Peyer's patch (tissue), 4 donors: ENCODE results near the gene P2RX6. TPM values are rescaled to one million over a fixed set of nuclear protein-coding genes. Genes with fewer than 3 reads are reported as not detected.

Experiments used
- DNase-seq, 3 donors: peaks; one replicate each; pipeline ENCODE4 v3.0.0-alpha.2; 2017 to 2019
- H3K27ac ChIP-seq, 4 donors: fragments of 200-600 bp; sonication (generic); one replicate each; pipeline ENCODE4 v1.5.1; 2016 to 2019
- H3K27me3 ChIP-seq, 2 donors: fragments of 200-600 bp; sonication (generic); one replicate each; pipeline ENCODE4 v1.5.1; 2019
- H3K36me3 ChIP-seq, 3 donors: fragments of 200-600 bp; sonication (generic); one replicate each; pipeline ENCODE4 v1.5.1; 2016 to 2019
- H3K4me1 ChIP-seq, 4 donors: fragments of 200-600 bp; sonication (generic); one replicate each; pipeline ENCODE4 v1.5.1; 2016 to 2019
- H3K4me3 ChIP-seq, 4 donors: fragments of 200-600 bp; sonication (generic); 1 replicate in 3 of 4; 2 replicates in 1 of 4; pipeline ENCODE4 v1.5.1; 2016 to 2019; ENCODE audit warnings: mild to moderate bottlenecking in 1 of 4
- H3K9me3 ChIP-seq, 4 donors: fragments of 200-600 bp; sonication (generic); one replicate each; pipeline ENCODE4 v1.5.1; 2016 to 2019; ENCODE audit warnings: mild to moderate bottlenecking in 1 of 4
- POLR2A ChIP-seq, 2 donors: fragments of 450-650 bp; IDR thresholded peaks; one replicate each; pipeline ENCODE4 v1.5.1; 2017; ENCODE audit warnings: antibody characterized with exemption in 2 of 2, mild to moderate bottlenecking in 2 of 2, moderate library complexity in 2 of 2
- total RNA-seq, 4 donors: library from RNA; depleted of rRNA; stranded (reverse); fragments of >200 nt; gene quantifications; one replicate each; pipeline ENCODE4 v1.1.0, GENCODE V29; 2016
- TF ChIP-seq, protein P1 (sequence below), 6 experiments: fragments of 450-650 bp in 4 of 6; fragments of 200-600 bp in 2 of 6; sonication (generic) in 1 of 6; IDR thresholded peaks; one replicate each; pipeline ENCODE4 v1.5.1; 2017 to 2019; ENCODE audit warnings: antibody characterized with exemption in 6 of 6, mild to moderate bottlenecking in 3 of 6, moderate library complexity in 1 of 6

The P2RX6 gene
- total RNA-seq, 4 donors from 2014 or later = 1.7 to 2.0 TPM; not detected in 2

DNA sequence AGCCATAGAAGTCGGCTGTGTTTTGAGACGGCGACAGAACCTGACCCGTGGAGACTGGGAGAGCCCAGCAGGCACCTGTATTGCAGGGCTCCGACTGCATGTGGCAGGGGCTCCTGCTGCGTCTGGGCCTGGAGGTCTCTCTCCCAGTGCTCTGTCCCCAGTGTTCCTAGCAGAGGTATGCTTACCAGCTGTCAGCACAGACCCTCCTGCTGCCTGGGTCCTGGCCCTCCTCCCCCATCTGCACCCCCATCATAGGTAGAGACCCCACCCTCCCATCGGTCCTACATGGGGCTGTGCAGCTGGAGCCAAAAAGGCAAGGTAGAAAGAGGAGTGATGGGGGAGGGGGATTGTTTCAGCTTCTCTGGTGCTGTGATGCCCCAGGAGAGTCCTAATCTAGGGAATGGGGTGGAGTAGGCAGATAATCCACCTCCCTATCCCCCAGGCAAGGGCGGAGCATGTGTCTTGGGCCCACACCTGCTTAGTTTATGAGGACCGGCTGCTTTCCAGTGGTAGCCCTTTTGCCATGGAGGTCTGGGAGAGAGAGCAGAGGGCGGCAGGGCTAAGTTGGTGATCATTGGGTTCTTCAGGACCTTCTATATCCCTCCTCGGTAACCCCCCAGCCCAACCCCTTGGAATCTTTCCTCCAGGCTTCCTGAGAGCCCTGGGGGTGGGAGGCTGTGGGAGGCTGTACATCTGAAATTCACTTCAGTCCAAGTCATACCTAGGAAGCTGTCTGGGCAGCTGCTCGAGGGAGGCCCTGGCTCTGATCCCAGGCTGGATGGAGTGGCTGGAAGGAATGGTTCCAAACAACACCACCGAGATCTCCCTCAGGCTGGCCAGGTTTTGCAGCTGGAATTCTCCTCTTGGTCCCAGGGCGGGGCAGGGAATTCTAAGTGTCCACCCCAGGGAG, 12.1 kb downstream of the P2RX6 start:
- no peak for DNase-seq
- no peaks in the 10 kb centered on the region for H3K9me3 ChIP-seq
- no peak overlapping the region for H3K4me3 ChIP-seq
- TF ChIP-seq, protein P1, sequence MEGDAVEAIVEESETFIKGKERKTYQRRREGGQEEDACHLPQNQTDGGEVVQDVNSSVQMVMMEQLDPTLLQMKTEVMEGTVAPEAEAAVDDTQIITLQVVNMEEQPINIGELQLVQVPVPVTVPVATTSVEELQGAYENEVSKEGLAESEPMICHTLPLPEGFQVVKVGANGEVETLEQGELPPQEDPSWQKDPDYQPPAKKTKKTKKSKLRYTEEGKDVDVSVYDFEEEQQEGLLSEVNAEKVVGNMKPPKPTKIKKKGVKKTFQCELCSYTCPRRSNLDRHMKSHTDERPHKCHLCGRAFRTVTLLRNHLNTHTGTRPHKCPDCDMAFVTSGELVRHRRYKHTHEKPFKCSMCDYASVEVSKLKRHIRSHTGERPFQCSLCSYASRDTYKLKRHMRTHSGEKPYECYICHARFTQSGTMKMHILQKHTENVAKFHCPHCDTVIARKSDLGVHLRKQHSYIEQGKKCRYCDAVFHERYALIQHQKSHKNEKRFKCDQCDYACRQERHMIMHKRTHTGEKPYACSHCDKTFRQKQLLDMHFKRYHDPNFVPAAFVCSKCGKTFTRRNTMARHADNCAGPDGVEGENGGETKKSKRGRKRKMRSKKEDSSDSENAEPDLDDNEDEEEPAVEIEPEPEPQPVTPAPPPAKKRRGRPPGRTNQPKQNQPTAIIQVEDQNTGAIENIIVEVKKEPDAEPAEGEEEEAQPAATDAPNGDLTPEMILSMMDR (IDR thresholded peaks at IDR 0.05) = no peak
- no peak for TF ChIP-seq POLR2A (IDR thresholded peaks at IDR 0.05)
- no peak overlapping the region for H3K27ac ChIP-seq
- H3K4me1 ChIP-seq = peaks cover 0 to 8% (median 1%) of the 10 kb centered on the region in 4 donors
- no peaks in the 10 kb centered on the region for H3K36me3 ChIP-seq
- peaks cover 0 to 3% of the 10 kb centered on the region in 2 donors for H3K27me3 ChIP-seq

DNA sequence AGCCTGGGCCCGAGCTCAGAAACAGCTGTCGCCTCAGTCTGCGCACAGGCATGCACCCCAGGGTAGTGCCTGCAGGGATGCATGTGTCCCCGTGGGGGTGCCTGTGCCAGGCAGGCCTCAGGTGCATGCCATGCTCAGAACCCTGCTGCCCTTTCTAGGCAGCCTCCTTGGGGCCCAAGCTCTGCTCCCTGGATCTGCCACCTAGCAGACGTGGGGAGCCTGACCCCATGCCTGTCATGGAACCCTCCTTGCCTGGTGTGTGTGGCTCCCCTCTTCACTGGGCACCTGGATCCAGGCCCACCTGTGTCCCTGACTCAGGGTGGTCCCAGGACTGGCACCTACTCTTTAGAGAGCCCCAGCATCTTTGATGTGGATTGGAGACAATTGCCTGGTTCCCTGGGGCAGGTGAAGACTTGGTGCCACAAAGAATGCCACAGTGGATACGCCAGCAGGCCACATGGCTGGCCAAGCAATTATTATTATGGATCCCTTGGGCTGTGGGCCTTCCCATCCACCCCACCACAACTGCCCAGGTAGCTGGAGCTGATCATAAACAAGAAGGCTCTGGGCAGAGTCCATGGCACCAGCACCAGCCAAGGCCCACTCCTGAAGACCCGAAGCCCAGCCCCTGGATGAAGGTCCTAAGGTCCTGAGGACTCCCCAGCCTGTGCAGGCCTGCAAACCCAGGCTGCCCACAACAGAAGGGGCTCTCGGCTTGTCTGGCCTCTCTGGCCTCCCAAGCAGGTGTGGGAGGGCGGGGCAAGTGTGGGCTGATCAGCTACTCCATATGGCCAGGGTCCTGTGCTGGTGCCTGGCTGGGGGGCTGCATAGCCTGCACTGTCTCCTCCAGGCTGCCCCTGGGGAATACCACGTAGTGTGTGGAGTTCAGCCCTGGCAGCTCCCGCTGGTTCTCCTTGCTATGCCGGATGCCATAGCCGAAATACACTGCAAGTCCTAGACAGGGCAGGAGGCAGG, 13.6 kb downstream of the P2RX6 start:
- Histone ChIP-seq H3K9me3 (no peaks in the 10 kb centered on the region), H3K36me3 (no peaks in the 10 kb centered on the region), H3K4me3 (no peak overlapping the region), H3K4me1 (peaks cover 0 to 14% (median 3%) of the 10 kb centered on the region in 4 donors), H3K27me3 (peaks cover 0 to 10% of the 10 kb centered on the region in 2 donors), H3K27ac (no peak overlapping the region)
- TF ChIP-seq, protein P1 (IDR thresholded peaks at IDR 0.05) = no peak
- TF ChIP-seq POLR2A (IDR thresholded peaks at IDR 0.05) = no peak
- no peak for DNase-seq

GRCh38 chr22:21029486-21030025, 14.6 kb downstream of the P2RX6 start:
- peaks cover 0 to 10% of the 10 kb centered on the region in 2 donors for H3K27me3 ChIP-seq
- peaks cover 0 to 14% (median 3%) of the 10 kb centered on the region in 4 donors for H3K4me1 ChIP-seq

DNA sequence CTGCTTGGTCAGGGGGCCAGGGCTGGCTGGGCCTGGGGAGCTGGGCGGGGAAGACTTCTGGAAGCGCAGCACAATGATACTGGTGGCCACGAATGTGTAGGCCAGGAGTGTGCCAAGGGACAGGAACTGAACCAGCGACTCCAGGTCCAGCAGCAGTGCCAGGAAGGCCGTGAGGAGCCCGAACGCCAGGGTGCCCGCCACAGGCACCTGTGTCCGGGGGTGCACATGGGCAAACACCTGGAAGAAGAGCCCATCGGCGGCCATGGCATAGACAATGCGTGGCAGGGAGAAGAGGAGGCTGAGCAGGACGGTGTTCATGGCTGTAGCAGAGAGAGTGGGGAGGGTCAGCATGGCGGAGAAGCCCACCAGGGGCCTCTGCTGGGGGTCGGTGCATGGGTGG, 15.1 kb downstream of the P2RX6 start:
- no peaks in the 10 kb centered on the region for H3K36me3 ChIP-seq
- H3K4me1 ChIP-seq = peaks cover 0 to 14% (median 3%) of the 10 kb centered on the region in 4 donors
- H3K27me3 ChIP-seq = peaks cover 0 to 10% of the 10 kb centered on the region in 2 donors
- no peaks in the 10 kb centered on the region for H3K9me3 ChIP-seq
- H3K27ac ChIP-seq = no peak overlapping the region
- no peak for TF ChIP-seq POLR2A (IDR thresholded peaks at IDR 0.05)
- TF ChIP-seq, protein P1 (IDR thresholded peaks at IDR 0.05) = no peak
- H3K4me3 ChIP-seq = no peak overlapping the region
- no peak for DNase-seq

More at GRCh38 chr22:21029486-21030025, 14.6 kb downstream of the P2RX6 start:
- Histone ChIP-seq H3K9me3 (no peaks in the 10 kb centered on the region), H3K4me3 (no peak overlapping the region), H3K27ac (no peak overlapping the region), H3K36me3 (no peaks in the 10 kb centered on the region)
- no peak for DNase-seq
- TF ChIP-seq, protein P1 (IDR thresholded peaks at IDR 0.05) = no peak
- no peak for TF ChIP-seq POLR2A (IDR thresholded peaks at IDR 0.05)
